Measurements from ENCODE around the gene PPM1F.

PPM1F gene

GRCh38 chr22:21970800-21971617, 18.4 kb upstream of the PPM1F start:
- no peak overlapping the region for H3K4me3 ChIP-seq (ENCODE audit: low read depth, low read length)
- DNase-seq, result no peak
- H3K36me3 ChIP-seq, result peaks cover 78% of the 10 kb centered on the region
- no peak overlapping the region for H3K27ac ChIP-seq
- H3K27me3 ChIP-seq (ENCODE audit: insufficient read depth, low read depth, severe bottlenecking), result no peaks in the 10 kb centered on the region
- TF ChIP-seq CTCF (IDR thresholded peaks at IDR 0.05; ENCODE audit: low read depth, low read length), result no peak
- no peaks in the 10 kb centered on the region for H3K9me3 ChIP-seq (ENCODE audit: severe bottlenecking)

- H3K27ac ChIP-seq, result no peak overlapping the region
- DNase-seq, result no peak
- TF ChIP-seq CTCF (IDR thresholded peaks at IDR 0.05; ENCODE audit: low read depth, low read length), result no peak
- H3K27me3 ChIP-seq (ENCODE audit: insufficient read depth, low read depth, severe bottlenecking), result no peaks in the 10 kb centered on the region
- peaks cover 82% of the 10 kb centered on the region for H3K36me3 ChIP-seq
- H3K4me3 ChIP-seq (ENCODE audit: low read depth, low read length), result no peak overlapping the region
- H3K9me3 ChIP-seq (ENCODE audit: severe bottlenecking), result no peaks in the 10 kb centered on the region
Observed at GRCh38 chr22:21970037-21970799, 17.6 kb upstream of the PPM1F start.

- no peak for TF ChIP-seq CTCF (IDR thresholded peaks at IDR 0.05; ENCODE audit: low read depth, low read length)
- Histone ChIP-seq H3K4me3 (ENCODE audit: low read depth, low read length) (no peak overlapping the region), H3K36me3 (peaks cover 82% of the 10 kb centered on the region), H3K27me3 (ENCODE audit: insufficient read depth, low read depth, severe bottlenecking) (no peaks in the 10 kb centered on the region), H3K9me3 (ENCODE audit: severe bottlenecking) (no peaks in the 10 kb centered on the region), H3K27ac (no peak overlapping the region)
- no peak for DNase-seq
Observed at GRCh38 chr22:21968452-21969129, 15.9 kb upstream of the PPM1F start.

- TF ChIP-seq CTCF (IDR thresholded peaks at IDR 0.05; ENCODE audit: low read depth, low read length), result no peak
- Histone ChIP-seq H3K36me3 (peaks cover 81% of the 10 kb centered on the region), H3K9me3 (ENCODE audit: severe bottlenecking) (no peaks in the 10 kb centered on the region), H3K27me3 (ENCODE audit: insufficient read depth, low read depth, severe bottlenecking) (no peaks in the 10 kb centered on the region), H3K4me3 (ENCODE audit: low read depth, low read length) (no peak overlapping the region), H3K27ac (no peak overlapping the region)
- DNase-seq, result no peak
Observed at GRCh38 chr22:21967693-21968271, 15.1 kb upstream of the PPM1F start.

- H3K36me3 ChIP-seq, result peaks cover 80% of the 10 kb centered on the region
Observed at GRCh38 chr22:21966643-21967516, 14.2 kb upstream of the PPM1F start.

More at GRCh38 chr22:21966643-21967516, 14.2 kb upstream of the PPM1F start:
- Histone ChIP-seq H3K27ac (no peak overlapping the region), H3K27me3 (ENCODE audit: insufficient read depth, low read depth, severe bottlenecking) (no peaks in the 10 kb centered on the region), H3K4me3 (ENCODE audit: low read depth, low read length) (no peak overlapping the region), H3K9me3 (ENCODE audit: severe bottlenecking) (no peaks in the 10 kb centered on the region)
- DNase-seq, result no peak
- TF ChIP-seq CTCF (IDR thresholded peaks at IDR 0.05; ENCODE audit: low read depth, low read length), result no peak

Measured in WERI-Rb-1 (cell line).